ENCODE results near the gene RUVBL2.
A peak's percentile ranks its signal among the peaks of the same experiment; 100 is the strongest.

The RUVBL2 gene

GRCh38 chr19:48964205-48965039 lies 29.3 kb upstream of the RUVBL2 start:
- ATAC-seq (no peak), DNase-seq (peak; percentile 37)

GRCh38 chr19:48965040-48965805 lies 28.5 kb upstream of the RUVBL2 start, which contains the start of gene FTL:
Gene FTL (plus strand): TSS chr19:48965309. CDS start chr19:48965508, 199 bp downstream.
- DNase-seq (peak; percentile 96), ATAC-seq (peak; percentile 68)

GRCh38 chr19:48965806-48966540 lies 27.7 kb upstream of the RUVBL2 start:
- ATAC-seq (peak; percentile 31), DNase-seq (peak; percentile 87)

DNA sequence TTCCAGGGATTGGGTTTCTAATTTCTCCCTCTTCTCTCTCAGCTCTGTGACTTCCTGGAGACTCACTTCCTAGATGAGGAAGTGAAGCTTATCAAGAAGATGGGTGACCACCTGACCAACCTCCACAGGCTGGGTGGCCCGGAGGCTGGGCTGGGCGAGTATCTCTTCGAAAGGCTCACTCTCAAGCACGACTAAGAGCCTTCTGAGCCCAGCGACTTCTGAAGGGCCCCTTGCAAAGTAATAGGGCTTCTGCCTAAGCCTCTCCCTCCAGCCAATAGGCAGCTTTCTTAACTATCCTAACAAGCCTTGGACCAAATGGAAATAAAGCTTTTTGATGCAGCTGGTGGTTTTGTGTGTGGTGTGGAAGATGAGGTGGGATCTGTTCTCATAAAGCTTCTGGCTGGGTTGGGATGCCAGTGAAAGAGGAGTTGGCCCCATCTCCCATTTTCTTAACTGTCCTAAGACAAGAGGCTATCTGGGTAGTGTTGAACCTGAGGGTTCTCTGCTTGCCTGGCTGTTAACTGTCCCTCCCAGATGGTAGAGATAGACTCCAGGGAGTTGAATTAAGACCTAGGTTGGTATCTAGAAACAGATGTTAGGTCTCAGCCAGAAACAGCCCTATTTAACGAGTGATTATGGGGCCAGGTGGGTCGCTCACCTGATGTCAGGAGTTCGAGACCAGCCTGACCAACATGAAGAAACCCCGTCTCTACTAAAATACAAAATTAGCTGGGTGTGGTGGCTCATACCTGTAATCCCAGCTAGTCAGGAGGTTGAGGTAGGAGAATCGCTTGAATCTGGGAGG lies 26.9 kb upstream of the RUVBL2 start:
- no peak for ATAC-seq

GRCh38 chr19:48967346-48968178 lies 26.1 kb upstream of the RUVBL2 start:
- DNase-seq (no peak), ATAC-seq (no peak)

More for the DNA sequence above, 26.9 kb upstream of the RUVBL2 start:
- DNase-seq = no peak

DNA sequence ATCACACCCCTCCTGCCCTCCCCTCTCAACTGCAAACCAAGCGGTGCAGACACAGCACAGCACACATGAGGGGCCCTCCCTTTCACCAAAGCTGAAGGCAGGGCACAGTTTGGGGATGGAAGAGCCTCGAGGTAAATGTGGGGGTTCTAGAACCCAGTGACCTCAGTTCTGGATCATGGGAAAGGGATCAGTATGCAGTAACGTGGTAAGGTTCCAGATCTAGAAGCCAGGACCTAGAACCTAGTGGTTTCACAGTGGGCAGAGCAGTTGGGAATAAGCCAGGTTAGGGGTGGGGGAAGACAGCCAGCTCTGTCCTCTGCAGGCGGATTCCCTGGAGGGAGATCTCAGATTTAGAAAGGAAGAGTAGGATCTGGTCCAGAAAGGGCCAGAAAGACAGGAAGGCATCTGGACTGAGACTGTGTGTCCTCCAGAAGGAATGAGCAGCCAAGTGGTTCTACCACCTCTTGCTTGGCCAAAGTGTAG lies 25.5 kb upstream of the RUVBL2 start:
- no peak for DNase-seq
- no peak for ATAC-seq

- ATAC-seq = no peak
Measured at GRCh38 chr19:48968813-48969218, 24.9 kb upstream of the RUVBL2 start.

GRCh38 chr19:48969276-48970138 lies 24.2 kb upstream of the RUVBL2 start:
- no peak for ATAC-seq

More at GRCh38 chr19:48968813-48969218, 24.9 kb upstream of the RUVBL2 start:
- DNase-seq = no peak

GRCh38 chr19:48970139-48970766 lies 23.4 kb upstream of the RUVBL2 start:
- ATAC-seq (no peak), DNase-seq (no peak)

More at GRCh38 chr19:48969276-48970138, 24.2 kb upstream of the RUVBL2 start:
- no peak for DNase-seq

- peak; percentile 92 for DNase-seq
- peak; percentile 77 for ATAC-seq
Measured at GRCh38 chr19:48970923-48971395, 22.7 kb upstream of the RUVBL2 start.

GRCh38 chr19:48975947-48976847 lies 17.5 kb upstream of the RUVBL2 start:
- DNase-seq = no peak
- peak; percentile 39 for ATAC-seq

DNA sequence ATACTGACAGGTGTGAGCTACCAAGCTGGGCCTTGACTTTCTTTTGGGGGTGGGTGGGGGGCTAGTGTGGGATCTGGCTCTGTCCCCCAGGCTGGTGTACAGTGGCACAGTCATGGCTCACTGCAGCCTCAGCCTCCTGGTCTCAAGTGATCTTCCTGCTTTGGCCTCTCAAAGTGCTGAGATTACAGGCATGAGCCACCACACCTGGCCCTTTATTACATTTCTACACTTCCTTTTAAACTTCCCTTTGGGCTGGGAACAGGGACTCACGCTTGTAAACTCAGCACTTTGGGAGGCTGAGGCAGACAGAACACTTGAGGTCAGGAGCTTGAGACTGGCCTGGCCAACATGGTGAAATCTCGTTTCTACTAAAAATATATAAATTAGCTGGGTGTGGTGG lies 16.6 kb upstream of the RUVBL2 start:
- no peak for DNase-seq
- ATAC-seq = no peak

DNA sequence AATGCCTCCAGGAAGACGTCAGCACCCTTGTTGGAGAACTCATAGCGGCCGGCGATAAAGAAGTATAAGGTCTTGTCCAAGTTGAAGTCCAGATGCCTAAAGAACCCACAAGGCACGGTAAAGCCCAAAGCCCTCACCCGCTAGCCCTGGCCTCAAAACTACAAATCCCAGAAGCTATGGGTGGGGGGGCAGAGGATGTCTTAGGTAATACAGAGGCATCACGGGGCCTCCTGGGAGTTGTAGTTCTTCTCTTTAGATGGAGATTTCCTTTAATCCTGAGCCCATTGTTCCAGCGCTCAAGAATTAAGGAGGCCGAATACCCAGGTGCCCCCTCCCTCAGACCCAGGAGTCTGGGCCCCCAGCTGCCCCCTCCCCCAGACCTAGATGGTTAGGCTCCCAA lies 11.4 kb upstream of the RUVBL2 start:
- ATAC-seq = no peak
- DNase-seq = no peak

- ATAC-seq (no peak), DNase-seq (no peak)
Measured at GRCh38 chr19:48985711-48986110, 8.0 kb upstream of the RUVBL2 start.

DNA sequence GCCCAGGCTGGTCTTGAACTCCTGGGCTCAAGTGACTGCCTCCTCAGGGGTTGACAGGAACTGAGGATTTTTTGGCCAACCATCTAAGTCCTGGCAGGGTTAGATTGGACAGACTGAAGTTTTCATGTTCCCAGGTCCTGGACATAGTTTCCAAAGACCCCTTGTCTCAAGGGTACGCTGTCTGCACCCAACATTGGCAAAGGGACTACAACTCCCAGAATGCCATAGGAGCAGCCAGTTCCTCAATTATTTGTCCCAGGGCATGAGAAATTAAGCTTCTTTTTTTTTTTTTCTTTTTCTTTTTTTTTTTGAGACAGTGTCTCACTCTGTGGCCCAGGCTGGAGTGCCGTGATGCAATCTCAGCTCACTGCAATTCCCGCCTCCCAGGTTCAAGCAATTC lies 7.5 kb upstream of the RUVBL2 start:
- DNase-seq (no peak), ATAC-seq (no peak)

DNA sequence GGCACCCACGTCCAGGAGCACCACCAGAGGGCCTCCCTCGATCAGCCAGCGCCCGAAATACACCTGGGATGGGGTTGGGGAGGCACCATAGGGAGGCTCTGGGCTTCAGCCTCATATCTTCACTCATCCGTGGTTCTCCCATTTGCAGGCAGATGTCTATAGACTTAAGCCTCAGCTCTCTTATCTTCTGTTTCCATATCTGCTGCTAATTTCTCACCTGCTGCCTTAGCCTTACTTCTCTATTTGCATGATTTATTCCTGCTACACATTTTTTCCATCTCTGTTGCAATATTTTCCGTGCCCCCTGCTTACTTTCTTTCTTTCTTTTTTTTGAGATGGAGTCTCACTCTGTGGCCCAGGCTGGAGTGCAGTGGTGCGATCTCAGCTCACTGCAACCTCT lies 6.4 kb upstream of the RUVBL2 start:
- ATAC-seq (peak; percentile 67), DNase-seq (no peak)

GRCh38 chr19:48988286-48988685 lies 5.4 kb upstream of the RUVBL2 start:
- no peak for DNase-seq
- ATAC-seq = no peak

- no peak for ATAC-seq
- no peak for DNase-seq
Measured at GRCh38 chr19:48988860-48989259, 4.8 kb upstream of the RUVBL2 start.

Measured in stimulated activated naive CD8-positive, alpha-beta T cell treated with anti-CD3 and anti-CD28 coated beads, Interleukin-15, Interleukin-2, amounts not matched to agents 100 U/mL and 50 U/mL, for 24 hours (primary cell).